AG20443 (cell line): Measurements from ENCODE around the gene TNFRSF1A.

Source experiments
- DNase-seq: peaks from one replicate; pipeline ENCODE4 v3.0.0; 2012; ENCODE audit warnings: low spot score, mixed read lengths

TNFRSF1A gene

GRCh38 chr12:6336889-6337853, 4.7 kb downstream of the TNFRSF1A start:
- no peak for DNase-seq

DNA sequence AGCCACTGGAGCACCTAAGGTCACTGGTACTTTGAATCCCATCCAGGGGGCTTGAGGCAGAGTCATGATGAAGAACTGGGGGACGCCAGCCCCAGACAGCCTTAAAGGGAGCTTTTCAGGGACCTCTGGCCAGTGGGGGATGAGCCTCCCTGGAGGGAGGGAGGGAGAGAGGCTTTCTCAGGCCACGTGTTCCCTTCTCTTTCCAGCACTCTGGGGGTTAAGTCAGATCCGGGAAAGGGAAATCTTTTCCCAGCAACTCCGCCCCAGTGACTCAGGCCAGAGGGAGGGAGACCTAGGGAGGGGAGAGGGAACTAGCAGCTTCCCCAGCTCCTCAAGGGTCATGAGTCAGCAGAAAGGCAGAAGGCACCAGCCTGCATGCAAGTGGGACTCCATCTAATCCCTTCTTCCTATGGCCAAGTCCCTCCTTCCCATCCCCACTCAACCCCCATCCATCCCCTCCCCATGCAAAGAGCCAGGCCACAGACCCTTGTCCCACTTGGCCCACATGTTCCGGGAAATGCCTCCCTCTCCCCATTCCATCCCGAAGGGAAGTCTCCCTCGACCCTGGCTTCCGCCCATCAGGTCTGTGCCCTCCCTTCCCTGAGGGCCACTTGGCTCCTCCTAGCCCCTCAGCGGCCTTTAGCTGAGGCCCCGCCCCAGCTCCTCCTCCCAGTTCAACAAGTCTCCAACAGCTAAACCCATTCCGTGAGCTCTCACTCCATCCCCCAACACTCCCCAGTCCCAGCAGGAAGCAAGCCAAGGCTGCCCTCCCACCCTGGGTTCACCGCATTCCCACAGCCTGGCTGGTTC, 5.6 kb downstream of the TNFRSF1A start:
- peak; percentile 95 for DNase-seq

- DNase-seq, result peak; percentile 84
Observed at GRCh38 chr12:6335451-6336078, 6.3 kb downstream of the TNFRSF1A start.

DNA sequence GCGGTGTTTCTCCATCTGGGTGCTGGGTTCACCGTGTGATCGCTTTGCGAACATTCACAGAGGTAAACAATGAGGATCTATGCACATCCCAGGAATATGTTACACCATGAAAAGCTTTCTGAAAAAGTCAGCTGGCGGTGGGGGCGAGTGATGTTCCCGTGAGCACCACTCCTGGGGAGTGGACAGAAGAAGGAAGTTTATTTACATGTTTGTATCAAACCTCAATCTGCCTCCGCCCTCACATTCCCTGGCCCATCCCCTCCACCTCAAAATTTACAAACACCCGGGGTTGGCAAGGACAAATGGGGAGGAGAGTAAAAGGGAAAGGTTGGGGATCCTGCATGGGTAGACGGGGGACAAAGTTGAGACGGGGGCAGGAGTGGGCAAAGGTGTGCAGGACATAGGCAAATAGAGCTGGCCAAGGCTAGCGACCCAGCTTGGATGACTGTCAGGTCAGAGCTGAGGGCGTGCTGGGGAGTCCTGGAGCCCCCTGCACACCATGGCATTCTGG, 6.9 kb downstream of the TNFRSF1A start:
- DNase-seq, result no peak

GRCh38 chr12:6334359-6334758, 7.5 kb downstream of the TNFRSF1A start:
- no peak for DNase-seq

- DNase-seq, result peak; percentile 56
Observed at GRCh38 chr12:6333566-6333965, 8.3 kb downstream of the TNFRSF1A start.

DNA sequence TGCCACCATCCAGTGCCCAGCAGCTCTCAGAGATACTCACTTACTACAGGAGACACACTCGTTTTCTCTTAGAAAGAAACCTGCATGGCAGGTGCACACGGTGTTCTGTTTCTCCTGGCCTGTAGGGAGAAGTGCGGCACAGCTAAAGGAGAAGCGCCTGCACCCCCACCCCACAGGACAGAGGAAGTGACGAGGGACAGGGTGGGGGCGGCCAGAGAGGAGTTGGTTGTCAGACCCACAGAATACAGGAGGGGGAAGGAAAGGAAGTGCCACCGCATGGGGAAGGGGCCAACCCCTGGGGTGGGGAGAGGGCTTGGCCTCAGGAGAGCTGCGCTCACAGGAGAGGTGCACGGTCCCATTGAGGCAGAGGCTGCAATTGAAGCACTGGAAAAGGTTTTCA, 8.8 kb downstream of the TNFRSF1A start:
- DNase-seq, result no peak

DNA sequence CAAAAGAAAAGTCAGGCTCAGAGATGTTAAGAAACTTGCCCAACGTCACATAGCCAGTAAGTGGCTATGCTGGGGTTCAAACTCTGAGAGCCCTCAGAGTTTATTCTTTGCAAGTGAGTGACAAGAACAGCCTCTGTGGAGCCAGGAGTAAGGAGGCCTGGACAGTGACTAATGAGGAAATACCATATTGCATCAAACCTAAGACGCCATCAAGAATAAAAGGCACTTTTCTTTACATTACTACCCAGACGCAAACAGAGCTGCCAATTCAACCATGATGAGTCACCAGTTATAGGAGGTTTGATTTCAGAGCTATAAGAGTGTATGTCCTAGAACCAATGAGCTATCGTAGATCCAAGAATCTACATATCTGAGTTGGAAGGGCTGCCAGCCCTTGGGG, 9.4 kb downstream of the TNFRSF1A start:
- no peak for DNase-seq

DNA sequence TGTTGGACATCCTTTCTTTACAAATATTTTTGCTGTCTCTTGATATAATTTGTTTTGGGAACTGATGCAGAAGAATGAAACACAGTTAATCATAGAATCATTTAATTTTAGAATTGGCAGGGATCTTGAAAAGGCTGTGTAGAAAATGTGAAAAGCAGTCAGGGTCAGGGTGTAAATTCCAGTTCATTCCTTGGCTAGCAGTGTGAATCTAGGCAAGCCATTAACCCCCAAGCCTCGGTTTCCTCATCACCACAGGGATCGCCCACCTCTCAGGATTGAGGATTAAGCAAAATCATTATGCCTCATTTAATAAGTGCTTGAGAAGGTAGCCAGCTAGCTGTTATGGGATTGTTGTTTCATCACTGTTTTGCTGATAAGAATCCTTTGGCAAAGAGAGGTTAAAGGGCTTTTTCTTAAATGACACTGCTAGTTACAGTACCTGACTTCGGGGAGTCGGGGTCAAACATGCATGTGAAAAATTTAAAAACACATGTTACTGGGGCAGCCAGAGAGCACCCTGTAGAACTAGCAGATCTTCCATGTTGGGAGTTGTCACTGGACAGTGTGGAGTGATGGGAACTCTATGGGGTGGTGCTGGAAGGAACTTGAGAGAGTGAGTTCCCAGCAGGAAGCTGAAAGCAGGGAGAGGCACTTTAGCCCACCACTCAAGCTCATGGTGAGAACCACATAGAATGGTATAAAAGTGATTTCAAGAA, 10.7 kb downstream of the TNFRSF1A start:
- no peak for DNase-seq

GRCh38 chr12:6330192-6330591, 11.7 kb downstream of the TNFRSF1A start:
- DNase-seq, result no peak

DNA sequence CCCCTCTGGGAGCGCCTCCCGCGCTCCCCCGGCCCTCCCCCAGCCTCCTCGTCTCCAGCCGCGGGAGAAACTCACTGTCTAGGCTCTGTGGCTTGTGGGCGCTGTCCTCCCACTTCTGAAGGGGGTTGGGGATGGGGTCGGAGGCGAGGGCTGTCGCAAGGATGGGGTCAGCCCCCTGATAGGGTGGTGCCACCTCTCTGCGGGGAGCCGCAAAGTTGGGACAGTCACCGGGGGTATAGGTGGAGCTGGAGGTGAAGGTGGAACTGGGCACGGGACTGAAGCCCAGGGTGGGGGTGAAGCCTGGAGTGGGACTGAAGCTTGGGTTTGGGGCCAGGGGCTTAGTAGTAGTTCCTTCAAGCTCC, 12.2 kb downstream of the TNFRSF1A start:
- no peak for DNase-seq

GRCh38 chr12:6328945-6329702, 12.8 kb downstream of the TNFRSF1A start:
- no peak for DNase-seq

GRCh38 chr12:6328045-6328779, 13.7 kb downstream of the TNFRSF1A start:
- no peak for DNase-seq

DNA sequence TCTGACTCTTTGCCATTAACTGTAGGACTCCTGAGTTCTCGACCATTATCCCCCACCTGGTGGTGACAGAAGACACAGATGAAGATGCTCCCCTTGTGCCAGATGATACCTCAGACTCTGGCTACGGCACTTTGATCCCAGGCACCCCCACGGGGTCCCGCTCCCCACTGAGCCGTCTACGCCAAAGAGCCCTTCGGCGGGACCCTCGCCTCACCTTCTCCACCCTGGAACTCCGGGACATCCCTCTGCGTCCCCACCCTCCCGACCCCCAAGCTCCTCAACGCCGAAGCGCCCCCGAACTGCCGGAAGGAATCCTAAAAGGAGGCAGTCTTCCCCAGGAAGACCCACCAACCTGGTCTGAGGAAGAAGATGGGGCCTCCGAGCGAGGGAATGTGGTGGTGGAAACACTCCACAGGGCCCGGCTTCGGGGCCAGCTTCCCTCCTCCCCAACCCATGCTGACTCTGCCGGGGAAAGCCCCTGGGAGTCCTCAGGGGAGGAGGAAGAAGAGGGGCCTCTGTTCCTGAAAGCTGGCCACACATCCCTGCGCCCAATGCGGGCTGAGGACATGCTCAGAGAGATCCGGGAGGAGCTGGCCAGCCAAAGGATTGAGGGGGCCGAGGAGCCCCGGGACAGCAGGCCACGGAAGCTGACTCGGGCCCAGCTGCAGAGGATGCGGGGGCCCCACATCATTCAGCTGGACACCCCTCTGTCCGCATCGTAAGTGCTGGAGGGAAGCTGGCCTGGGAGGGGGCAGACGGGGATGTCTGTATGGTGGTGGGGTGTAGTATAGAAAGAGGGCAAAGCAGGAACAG, 14.4 kb downstream of the TNFRSF1A start:
- no peak for DNase-seq

GRCh38 chr12:6326316-6327228, 15.3 kb downstream of the TNFRSF1A start:
- peak; percentile 76 for DNase-seq

- no peak for DNase-seq
Observed at GRCh38 chr12:6324936-6325750, 16.7 kb downstream of the TNFRSF1A start.

DNA sequence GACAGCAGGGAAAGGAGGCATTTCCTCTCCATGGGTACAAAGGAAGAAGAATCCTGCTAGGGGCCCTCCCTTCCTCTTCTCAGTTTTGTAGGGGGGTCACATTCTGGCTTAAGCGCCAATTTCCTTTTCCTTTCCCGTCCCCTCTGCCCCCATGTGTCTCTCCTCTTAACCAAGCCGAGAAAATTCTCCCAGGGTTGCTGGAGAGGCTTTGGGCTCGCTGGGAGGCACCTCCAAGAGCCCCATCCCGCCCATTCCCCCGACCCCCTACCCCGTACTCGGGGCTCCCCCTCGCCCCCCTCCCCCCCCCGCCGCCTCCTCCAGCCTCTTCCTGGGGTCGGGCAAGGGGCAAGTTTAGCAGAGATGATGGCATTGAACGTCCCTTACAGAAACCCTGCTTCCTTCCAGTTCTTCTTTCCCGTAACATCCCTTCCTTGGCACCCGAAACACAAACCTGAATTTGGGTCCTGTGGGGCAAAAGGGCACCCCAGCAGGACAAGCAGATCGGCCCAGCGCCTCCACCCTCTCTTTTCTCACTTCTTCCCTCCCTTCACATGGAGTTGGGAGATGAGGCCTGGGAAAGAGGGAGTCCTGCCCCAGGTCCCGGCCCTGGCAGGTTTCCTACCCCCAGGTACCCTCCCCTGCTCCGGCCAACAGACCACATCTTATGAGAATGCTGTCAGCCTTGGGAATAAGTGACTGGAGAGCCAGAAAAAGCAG, 17.7 kb downstream of the TNFRSF1A start:
- no peak for DNase-seq
